Mesenchymal stem cell (in vitro differentiated cells and primary cell): Measurements from ENCODE around the gene CSNK1E.

ENCODE experiments used
- DNase-seq: peaks from one replicate; pipeline ENCODE4 v3.0.0-alpha.2; 2013
- H2AFZ ChIP-seq: one replicate; pipeline ENCODE4 v1.6.1; 2013; ENCODE audit warnings: low read depth, mild to moderate bottlenecking, control low read depth, inconsistent platforms, low read length, moderate library complexity
- H2AK5ac ChIP-seq: 2 replicates; pipeline ENCODE4 v1.6.1; 2013; ENCODE audit warnings: low read length, moderate library complexity, mild to moderate bottlenecking, inconsistent platforms; ENCODE audit not compliant: severe bottlenecking
- H2BK120ac ChIP-seq: one replicate; pipeline ENCODE4 v1.6.1; 2013; ENCODE audit warnings: low read depth, mild to moderate bottlenecking, inconsistent platforms, low read length, moderate library complexity
- H2BK12ac ChIP-seq, 2 experiments: one replicate each; pipeline ENCODE4 v1.6.1; 2013; ENCODE audit warnings: inconsistent platforms in 2 of 2, low read length in 2 of 2, mild to moderate bottlenecking in 2 of 2, moderate library complexity in 2 of 2, control low read depth in 1 of 2
- H2BK15ac ChIP-seq: one replicate; pipeline ENCODE4 v1.6.1; 2013; ENCODE audit warnings: mild to moderate bottlenecking, low read depth, inconsistent platforms; ENCODE audit not compliant: poor library complexity, severe bottlenecking
- H2BK5ac ChIP-seq: 2 replicates; pipeline ENCODE4 v1.6.1; 2013; ENCODE audit warnings: low read depth, mild to moderate bottlenecking, low read length, control low read depth, inconsistent platforms; ENCODE audit not compliant: poor library complexity, severe bottlenecking
- H3K14ac ChIP-seq, 2 experiments: one replicate each; pipeline ENCODE4 v1.6.1; 2013; ENCODE audit warnings: inconsistent platforms in 2 of 2, low read length in 2 of 2, control low read depth in 1 of 2, mild to moderate bottlenecking in 1 of 2, moderate library complexity in 1 of 2
- H3K18ac ChIP-seq, 2 experiments: one replicate each; pipeline ENCODE4 v1.6.1; 2013; ENCODE audit warnings: inconsistent platforms in 2 of 2, low read length in 2 of 2, control low read depth in 1 of 2, low read depth in 1 of 2, mild to moderate bottlenecking in 1 of 2
- H3K23ac ChIP-seq, 2 experiments: one replicate each; pipeline ENCODE4 v1.6.1; 2013; ENCODE audit warnings: inconsistent platforms in 2 of 2, low read length in 2 of 2, mild to moderate bottlenecking in 2 of 2, moderate library complexity in 2 of 2, control low read depth in 1 of 2
- H3K27ac ChIP-seq: 2 replicates; pipeline ENCODE4 v1.5.1; 2013; ENCODE audit warnings: mild to moderate bottlenecking, moderate library complexity, low read length, control low read depth, inconsistent platforms; ENCODE audit not compliant: poor library complexity, severe bottlenecking
- H3K27me3 ChIP-seq, 2 experiments: 2 replicates each; pipeline versions ENCODE4 v1.6.1 to v1.7.0; 2013; ENCODE audit warnings: low read length in 2 of 2, mild to moderate bottlenecking in 2 of 2, moderate library complexity in 2 of 2, control low read depth in 1 of 2, inconsistent platforms in 1 of 2; ENCODE audit not compliant: control insufficient read depth in 1 of 2, insufficient read depth in 1 of 2
- H3K36me3 ChIP-seq, 2 experiments: 2 replicates each; pipeline versions ENCODE4 v1.6.1 to v1.7.0; 2013; ENCODE audit warnings: low read length in 2 of 2, control low read depth in 1 of 2, inconsistent platforms in 1 of 2, low read depth in 1 of 2, mild to moderate bottlenecking in 1 of 2; ENCODE audit not compliant: insufficient read depth in 2 of 2, control insufficient read depth in 1 of 2
- H3K4ac ChIP-seq, 2 experiments: one replicate each; pipeline ENCODE4 v1.6.1; 2013; ENCODE audit warnings: inconsistent platforms in 2 of 2, low read length in 2 of 2, mild to moderate bottlenecking in 2 of 2, moderate library complexity in 2 of 2, control low read depth in 1 of 2, low read depth in 1 of 2
- H3K4me1 ChIP-seq: 2 replicates; pipeline ENCODE4 v1.6.1; 2013; ENCODE audit warnings: low read depth, low read length, control low read depth; ENCODE audit not compliant: control insufficient read depth, insufficient read depth
- H3K4me2 ChIP-seq: 2 replicates; pipeline ENCODE4 v1.6.1; 2013; ENCODE audit warnings: low read length, mild to moderate bottlenecking, inconsistent platforms; ENCODE audit not compliant: poor library complexity, severe bottlenecking
- H3K4me3 ChIP-seq, 2 experiments: 2 replicates each; pipeline versions ENCODE4 v1.5.1 to v1.7.0; 2013; ENCODE audit warnings: low read length in 2 of 2, mild to moderate bottlenecking in 2 of 2, control low read depth in 1 of 2, low read depth in 1 of 2; ENCODE audit not compliant: insufficient read depth in 1 of 2
- H3K79me1 ChIP-seq: replicated peaks from 2 replicates; pipeline ENCODE4 v1.6.1; 2013; ENCODE audit warnings: mild to moderate bottlenecking, control low read depth, low read length, inconsistent platforms; ENCODE audit not compliant: poor library complexity, severe bottlenecking
- H3K9ac ChIP-seq: 2 replicates; pipeline ENCODE4 v1.7.0; 2013; ENCODE audit warnings: mild to moderate bottlenecking, low read length, moderate library complexity
- H3K9me3 ChIP-seq: 2 replicates; pipeline ENCODE4 v1.7.0; 2013; ENCODE audit warnings: mild to moderate bottlenecking, low read length; ENCODE audit not compliant: control insufficient read depth
- H4K8ac ChIP-seq: one replicate; pipeline ENCODE4 v1.6.1; 2013; ENCODE audit warnings: inconsistent platforms, mild to moderate bottlenecking, low read length, moderate library complexity
- H4K91ac ChIP-seq: one replicate; pipeline ENCODE4 v1.6.1; 2013; ENCODE audit warnings: mild to moderate bottlenecking, low read length, inconsistent platforms
- WGBS: methylation state at CpG from one replicate; pipeline ENCODE4 v1.1.7; 2013; ENCODE audit warnings: mixed read lengths; 5-methylcytosine and 5-hydroxymethylcytosine counted together

CSNK1E gene

GRCh38 chr22:38318792-38319773 is 1.9 kb upstream of the CSNK1E start:
- Histone ChIP-seq H3K4me3 (no peak overlapping the region), H3K27ac (peak overlapping the region; percentile 87), H3K27me3 (no peaks in the 10 kb centered on the region), H3K79me1 (no peaks in the 10 kb centered on the region), H2BK5ac (no peak overlapping the region), H3K14ac (peak overlapping the region in 1 of 2 experiments; percentile 81), H3K23ac (no peak overlapping the region), H3K4me1 (peaks cover 25% of the 10 kb centered on the region), H3K9me3 (no peaks in the 10 kb centered on the region), H2BK12ac (peak overlapping the region; percentile 69 to 75), H4K8ac (peak overlapping the region; percentile 58), H3K4me2 (no peak overlapping the region), H3K9ac (peak overlapping the region; percentile 89), H3K4ac (peak overlapping the region; percentile 57 to 95), H2AK5ac (peak overlapping the region; percentile 41), H4K91ac (no peak overlapping the region), H3K18ac (peak overlapping the region in 1 of 2 experiments; percentile 46), H2BK120ac (no peak overlapping the region), H3K36me3 (peaks cover 0 to 1% of the 10 kb centered on the region in 2 experiments), H2AFZ (no peak overlapping the region), H2BK15ac (peak overlapping the region; percentile 16)
- WGBS, result 86% methylated on average over 14 of the region's 14 CpGs
- no peak for DNase-seq

GRCh38 chr22:38317995-38318715 is 922 bp upstream of the CSNK1E start:
- Histone ChIP-seq H3K9ac (peak overlapping the region; percentile 89), H2AK5ac (peak overlapping the region; percentile 41), H3K27ac (peak overlapping the region; percentile 87), H3K36me3 (peaks cover 0 to 9% of the 10 kb centered on the region in 2 experiments), H3K18ac (peak overlapping the region; percentile 79 to 92), H4K8ac (peak overlapping the region; percentile 98), H2BK5ac (peak overlapping the region; percentile 14), H3K9me3 (no peaks in the 10 kb centered on the region), H3K27me3 (no peaks in the 10 kb centered on the region), H3K4me1 (peaks cover 34% of the 10 kb centered on the region), H2BK120ac (peak overlapping the region; percentile 3), H4K91ac (peak overlapping the region; percentile 97), H3K23ac (peak overlapping the region in 1 of 2 experiments; percentile 60), H3K4ac (peak overlapping the region; percentile 66 to 95), H3K79me1 (no peaks in the 10 kb centered on the region), H2AFZ (peak overlapping the region; percentile 80), H3K14ac (peak overlapping the region in 1 of 2 experiments; percentile 80), H2BK15ac (no peak overlapping the region), H3K4me3 (peak overlapping the region in 1 of 2 experiments; percentile 69), H3K4me2 (peak overlapping the region; percentile 71), H2BK12ac (peak overlapping the region in 1 of 2 experiments; percentile 96)
- 7% methylated on average over 18 of the region's 18 CpGs for WGBS
- DNase-seq, result peak; percentile 97

GRCh38 chr22:38316364-38317121 is 690 bp downstream of the CSNK1E start:
- Histone ChIP-seq H3K4me2 (peak overlapping the region; percentile 64), H2BK5ac (peak overlapping the region; percentile 98), H3K18ac (peak overlapping the region; percentile 88 to 93), H3K23ac (no peak overlapping the region), H3K27ac (peak overlapping the region; percentile 75), H3K36me3 (peaks cover 15 to 24% of the 10 kb centered on the region in 2 experiments), H3K79me1 (no peaks in the 10 kb centered on the region), H3K27me3 (no peaks in the 10 kb centered on the region), H3K4me3 (peak overlapping the region; percentile 70 to 90), H3K9ac (peak overlapping the region; percentile 97), H2BK15ac (peak overlapping the region; percentile 97), H3K4ac (peak overlapping the region; percentile 78 to 91), H4K91ac (peak overlapping the region; percentile 84), H3K9me3 (no peaks in the 10 kb centered on the region), H2AFZ (no peak overlapping the region), H4K8ac (peak overlapping the region; percentile 83), H3K14ac (peak overlapping the region; percentile 68 to 74), H3K4me1 (peaks cover 46% of the 10 kb centered on the region), H2AK5ac (peak overlapping the region; percentile 50), H2BK12ac (peak overlapping the region; percentile 31 to 81), H2BK120ac (peak overlapping the region; percentile 91)
- WGBS, result under 1% methylated on average over 42 of the region's 52 CpGs
- DNase-seq, result peak; percentile 74
